Glutamatergic neuron (in vitro differentiated cells): Measurements from ENCODE around the gene COL9A1. TPM values are rescaled to one million over a fixed set of nuclear protein-coding genes. Genes with fewer than 3 reads are reported as not detected.

Experiments used
- DNase-seq: peaks from one replicate; pipeline ENCODE4 v3.0.0; 2022
- H3K27ac Mint-ChIP-seq: one replicate; pipeline ENCODE4 v1.8.0; 2020; ENCODE audit warnings: mild to moderate bottlenecking, mixed read lengths, inconsistent platforms; ENCODE audit not compliant: unreplicated experiment
- H3K27me3 Mint-ChIP-seq: one replicate; pipeline ENCODE4 v1.8.0; 2020; ENCODE audit warnings: mild to moderate bottlenecking, moderate library complexity, mixed read lengths, inconsistent platforms; ENCODE audit not compliant: unreplicated experiment
- H3K36me3 Mint-ChIP-seq: one replicate; pipeline ENCODE4 v1.8.0; 2020; ENCODE audit warnings: mild to moderate bottlenecking, mixed read lengths, inconsistent platforms; ENCODE audit not compliant: unreplicated experiment
- H3K4me1 Mint-ChIP-seq: one replicate; pipeline ENCODE4 v1.8.0; 2020; ENCODE audit warnings: mild to moderate bottlenecking, low read depth, mixed read lengths, inconsistent platforms; ENCODE audit not compliant: unreplicated experiment
- H3K4me3 Mint-ChIP-seq: one replicate; pipeline ENCODE4 v1.8.0; 2020; ENCODE audit warnings: mild to moderate bottlenecking, mixed read lengths, inconsistent platforms; ENCODE audit not compliant: unreplicated experiment
- H3K9me3 Mint-ChIP-seq: one replicate; pipeline ENCODE4 v1.8.0; 2020; ENCODE audit warnings: mild to moderate bottlenecking, moderate library complexity, mixed read lengths, inconsistent platforms; ENCODE audit not compliant: unreplicated experiment
- total RNA-seq: library from RNA; stranded (reverse); fragmentation: NEBNext Ultra II Directional; extraction: Animal tissue kit (Norgen Biotek cat#: 25700); gene quantifications from one replicate; pipeline ENCODE4 v1.2.1, GENCODE V29; 2021; ENCODE audit not compliant: unreplicated experiment
- TF ChIP-seq, protein P1 (sequence below): fragments of 200-600 bp; sonication (generic); IDR thresholded peaks from one replicate; pipeline ENCODE4 v1.5.0; 2021; ENCODE audit not compliant: partially characterized antibody, unreplicated experiment

COL9A1 gene
- total RNA-seq, 1 donor from 2014 or later, result 1.8 TPM

- H3K27ac Mint-ChIP-seq, result no peak overlapping the region
- peaks cover 3% of the 10 kb centered on the region for H3K9me3 Mint-ChIP-seq
- TF ChIP-seq, protein P1, sequence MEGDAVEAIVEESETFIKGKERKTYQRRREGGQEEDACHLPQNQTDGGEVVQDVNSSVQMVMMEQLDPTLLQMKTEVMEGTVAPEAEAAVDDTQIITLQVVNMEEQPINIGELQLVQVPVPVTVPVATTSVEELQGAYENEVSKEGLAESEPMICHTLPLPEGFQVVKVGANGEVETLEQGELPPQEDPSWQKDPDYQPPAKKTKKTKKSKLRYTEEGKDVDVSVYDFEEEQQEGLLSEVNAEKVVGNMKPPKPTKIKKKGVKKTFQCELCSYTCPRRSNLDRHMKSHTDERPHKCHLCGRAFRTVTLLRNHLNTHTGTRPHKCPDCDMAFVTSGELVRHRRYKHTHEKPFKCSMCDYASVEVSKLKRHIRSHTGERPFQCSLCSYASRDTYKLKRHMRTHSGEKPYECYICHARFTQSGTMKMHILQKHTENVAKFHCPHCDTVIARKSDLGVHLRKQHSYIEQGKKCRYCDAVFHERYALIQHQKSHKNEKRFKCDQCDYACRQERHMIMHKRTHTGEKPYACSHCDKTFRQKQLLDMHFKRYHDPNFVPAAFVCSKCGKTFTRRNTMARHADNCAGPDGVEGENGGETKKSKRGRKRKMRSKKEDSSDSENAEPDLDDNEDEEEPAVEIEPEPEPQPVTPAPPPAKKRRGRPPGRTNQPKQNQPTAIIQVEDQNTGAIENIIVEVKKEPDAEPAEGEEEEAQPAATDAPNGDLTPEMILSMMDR, result no peak
- H3K27me3 Mint-ChIP-seq, result peaks cover 2% of the 10 kb centered on the region
- H3K4me1 Mint-ChIP-seq, result peaks cover 9% of the 10 kb centered on the region
- DNase-seq, result peak; percentile 24
- no peaks in the 10 kb centered on the region for H3K36me3 Mint-ChIP-seq
- H3K4me3 Mint-ChIP-seq, result no peak overlapping the region
These were observed 77.8 kb downstream of the COL9A1 start for GRCh38 chr6:70225055-70225454.

GRCh38 chr6:70222439-70222749, 80.5 kb downstream of the COL9A1 start:
- H3K27me3 Mint-ChIP-seq, result peaks cover 2% of the 10 kb centered on the region
- peaks cover 3% of the 10 kb centered on the region for H3K9me3 Mint-ChIP-seq
- peaks cover 9% of the 10 kb centered on the region for H3K4me1 Mint-ChIP-seq
- TF ChIP-seq, protein P1, result no peak
- no peaks in the 10 kb centered on the region for H3K36me3 Mint-ChIP-seq
- H3K4me3 Mint-ChIP-seq, result no peak overlapping the region
- no peak for DNase-seq
- no peak overlapping the region for H3K27ac Mint-ChIP-seq

- Mint-ChIP-seq H3K27me3 (peaks cover 2% of the 10 kb centered on the region), H3K4me1 (peaks cover 9% of the 10 kb centered on the region), H3K9me3 (peaks cover 3% of the 10 kb centered on the region), H3K4me3 (no peak overlapping the region), H3K27ac (no peak overlapping the region), H3K36me3 (no peaks in the 10 kb centered on the region)
- TF ChIP-seq, protein P1, result no peak
- DNase-seq, result no peak
These were observed 81.0 kb downstream of the COL9A1 start for GRCh38 chr6:70221715-70222438.

GRCh38 chr6:70221025-70221714, 81.7 kb downstream of the COL9A1 start:
- Mint-ChIP-seq H3K9me3 (peaks cover 3% of the 10 kb centered on the region), H3K27ac (no peak overlapping the region), H3K4me1 (peaks cover 9% of the 10 kb centered on the region), H3K27me3 (peaks cover 2% of the 10 kb centered on the region), H3K36me3 (no peaks in the 10 kb centered on the region), H3K4me3 (no peak overlapping the region)
- peak; percentile 28 for DNase-seq
- TF ChIP-seq, protein P1, result peak; percentile 94
